Measurements from ENCODE around the gene PDGFB. TPM values are rescaled to one million over a fixed set of nuclear protein-coding genes. Genes with fewer than 3 reads are reported as not detected.

Gene PDGFB
- polyA plus RNA-seq, 4 donors, result 0.22 to 7.5 (median 2.8) TPM

DNA sequence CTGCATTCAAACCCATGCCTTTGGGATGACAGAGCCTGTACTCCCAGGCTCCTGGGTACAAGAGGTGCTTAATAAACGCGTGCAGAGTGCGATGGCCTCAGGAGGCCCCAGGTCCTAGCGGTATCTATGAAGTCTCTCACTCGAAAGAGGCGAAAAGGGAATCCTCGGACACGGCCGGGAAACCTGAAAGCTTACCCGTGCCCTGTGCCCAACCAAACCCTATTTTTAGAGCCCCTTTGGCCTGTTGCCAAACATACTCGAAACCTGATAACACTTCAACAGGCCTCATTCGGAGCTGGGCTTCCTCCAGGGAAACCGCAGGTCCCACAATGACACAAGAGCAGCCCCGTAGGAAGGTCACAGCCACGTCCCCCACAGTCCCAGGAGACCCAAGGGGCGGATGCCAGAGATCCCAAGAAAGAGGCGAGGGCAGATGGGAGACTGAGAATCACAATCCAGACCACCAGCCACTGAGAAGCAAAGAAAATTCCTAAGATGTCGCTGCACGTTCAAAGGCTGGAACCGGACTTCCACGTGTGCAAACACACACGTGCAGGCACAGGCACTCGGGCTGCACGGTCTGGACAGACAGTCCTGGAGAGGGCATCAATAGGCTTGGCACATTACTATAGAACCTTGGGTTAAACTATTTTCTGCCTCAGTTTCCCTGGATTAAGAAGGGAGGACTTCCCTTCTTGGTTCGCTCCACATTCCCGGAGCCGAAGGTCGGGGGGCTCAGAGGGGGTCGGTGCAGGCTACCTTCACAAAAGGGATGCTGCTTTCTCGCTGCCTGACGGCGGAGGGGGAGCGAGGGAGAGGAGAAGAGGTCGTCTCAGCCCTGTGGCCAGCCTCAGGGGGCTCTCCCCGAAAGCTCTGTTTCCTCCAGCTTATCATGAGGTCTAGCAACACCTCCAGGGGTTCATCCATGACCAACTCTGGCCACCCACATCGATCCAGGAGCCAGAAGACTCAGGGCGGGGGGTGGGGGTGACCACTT is 8.2 kb downstream of the PDGFB start:
- DNase-seq, result peak in 1 of 2 donors; percentile 33
- Histone ChIP-seq H3K27ac (ENCODE audit: low read depth in 1 of 3, low read length in 2 of 3) (peak overlapping the region in 2 of 3 donors; percentile 9 to 65), H3K4me3 (ENCODE audit: low read depth in 1 of 3, low read length in 3 of 3) (no peak overlapping the region), H3K27me3 (ENCODE audit: control insufficient read depth in 3 of 3, insufficient read depth in 3 of 3, low read length in 3 of 3) (peaks cover 6 to 15% (median 7%) of the 10 kb centered on the region in 3 donors), H3K9me3 (ENCODE audit: control insufficient read depth in 2 of 2, insufficient read depth in 1 of 2, low read depth in 1 of 2, low read length in 1 of 2) (no peaks in the 10 kb centered on the region), H3K4me1 (ENCODE audit: control insufficient read depth in 3 of 3, insufficient read depth in 2 of 3, low read depth in 1 of 3, low read length in 2 of 3) (peaks cover 0 to 47% (median 3%) of the 10 kb centered on the region in 3 donors), H3K36me3 (ENCODE audit: control insufficient read depth in 3 of 3, insufficient read depth in 2 of 3, low read depth in 1 of 3, low read length in 3 of 3) (peaks cover 0 to 16% (median 0%) of the 10 kb centered on the region in 3 donors)
- FAIRE-seq, result no peak
- 24 to 43% (median 36%) methylated on average over 37 of the region's 37 CpGs for WGBS, 3 donors

DNA sequence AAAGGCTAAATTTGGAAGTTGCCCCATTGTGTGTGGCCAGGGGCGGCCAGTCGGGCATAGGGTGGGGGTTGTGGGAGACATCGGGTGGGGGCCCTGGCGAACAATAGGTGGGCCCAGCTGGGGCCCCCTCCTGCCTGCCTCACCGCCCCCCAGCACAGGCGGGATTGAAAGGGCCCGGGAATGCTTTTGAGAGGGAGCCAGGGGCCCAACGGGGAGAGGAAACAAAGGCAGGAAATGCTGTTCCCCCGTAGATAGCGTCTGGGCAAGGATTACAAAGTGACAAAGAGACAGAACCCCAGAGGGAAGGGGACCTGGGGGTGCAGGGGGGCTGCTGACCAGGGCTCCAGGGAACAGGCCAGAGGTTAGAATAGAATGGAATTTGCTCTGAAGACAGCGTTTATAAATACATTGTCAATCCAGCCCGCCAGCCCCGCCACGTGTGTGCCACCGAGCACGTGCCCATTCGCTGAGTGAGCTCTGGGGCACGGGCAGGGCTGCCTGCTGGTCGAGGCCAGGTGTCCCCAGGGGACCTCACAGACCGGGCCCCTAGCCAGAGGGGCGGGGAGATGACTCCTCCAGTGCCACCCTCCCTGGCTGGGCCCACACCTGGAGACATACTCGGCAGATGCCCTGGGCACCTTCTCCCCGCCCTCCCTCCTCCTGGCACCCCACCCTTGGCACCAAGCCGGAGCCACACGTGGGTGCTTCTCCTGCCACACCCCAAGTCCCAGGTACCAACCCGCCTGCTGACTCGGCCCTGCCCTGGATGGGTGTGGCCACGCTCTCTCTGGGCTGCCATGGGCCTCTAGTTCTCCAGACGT is 9.7 kb downstream of the PDGFB start:
- no peak overlapping the region for H3K4me3 ChIP-seq (ENCODE audit: low read depth in 1 of 3, low read length in 3 of 3)
- H3K9me3 ChIP-seq (ENCODE audit: control insufficient read depth in 2 of 2, insufficient read depth in 1 of 2, low read depth in 1 of 2, low read length in 1 of 2), result no peaks in the 10 kb centered on the region
- DNase-seq, result peak; percentile 43 to 79
- H3K36me3 ChIP-seq (ENCODE audit: control insufficient read depth in 3 of 3, insufficient read depth in 2 of 3, low read depth in 1 of 3, low read length in 3 of 3), result peaks cover 0 to 24% (median 0%) of the 10 kb centered on the region in 3 donors
- H3K27me3 ChIP-seq (ENCODE audit: control insufficient read depth in 3 of 3, insufficient read depth in 3 of 3, low read length in 3 of 3), result peaks cover 5 to 11% (median 7%) of the 10 kb centered on the region in 3 donors
- H3K4me1 ChIP-seq (ENCODE audit: control insufficient read depth in 3 of 3, insufficient read depth in 2 of 3, low read depth in 1 of 3, low read length in 2 of 3), result peaks cover 0 to 42% (median 3%) of the 10 kb centered on the region in 3 donors
- 22 to 31% (median 26%) methylated on average over 20 to 29 of the region's 29 CpGs for WGBS, 3 donors
- H3K27ac ChIP-seq (ENCODE audit: low read depth in 1 of 3, low read length in 2 of 3), result peak overlapping the region in 2 of 3 donors; percentile 30 to 65
- FAIRE-seq, result no peak

DNA sequence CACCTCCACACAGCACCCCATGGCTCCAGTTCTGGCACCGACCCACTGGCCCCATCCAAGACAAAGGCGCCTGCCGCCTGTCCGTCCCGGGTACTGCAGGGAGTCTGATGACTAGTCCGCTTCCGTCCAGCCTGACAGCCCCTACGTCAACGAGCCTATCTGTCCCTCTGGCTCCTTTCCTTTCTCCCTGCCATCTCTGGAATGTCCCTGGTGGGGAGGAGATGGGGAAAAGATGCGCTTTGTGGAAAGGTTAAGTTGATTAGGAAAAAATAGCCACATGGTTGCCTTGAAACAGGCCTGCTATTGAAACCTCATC is 10.4 kb downstream of the PDGFB start:
- H3K36me3 ChIP-seq (ENCODE audit: control insufficient read depth in 3 of 3, insufficient read depth in 2 of 3, low read depth in 1 of 3, low read length in 3 of 3), result peaks cover 0 to 31% (median 0%) of the 10 kb centered on the region in 3 donors
- no peak overlapping the region for H3K4me3 ChIP-seq (ENCODE audit: low read depth in 1 of 3, low read length in 3 of 3)
- peaks cover 5 to 11% (median 7%) of the 10 kb centered on the region in 3 donors for H3K27me3 ChIP-seq (ENCODE audit: control insufficient read depth in 3 of 3, insufficient read depth in 3 of 3, low read length in 3 of 3)
- WGBS, 3 donors, result 36 to 56% (median 37%) methylated on average over 10 of the region's 10 CpGs
- peaks cover 0 to 37% (median 3%) of the 10 kb centered on the region in 3 donors for H3K4me1 ChIP-seq (ENCODE audit: control insufficient read depth in 3 of 3, insufficient read depth in 2 of 3, low read depth in 1 of 3, low read length in 2 of 3)
- H3K9me3 ChIP-seq (ENCODE audit: control insufficient read depth in 2 of 2, insufficient read depth in 1 of 2, low read depth in 1 of 2, low read length in 1 of 2), result no peaks in the 10 kb centered on the region
- no peak for FAIRE-seq
- H3K27ac ChIP-seq (ENCODE audit: low read depth in 1 of 3, low read length in 2 of 3), result peak overlapping the region in 2 of 3 donors; percentile 40 to 65
- DNase-seq, result no peak

GRCh38 chr22:39233710-39234471 is 10.9 kb downstream of the PDGFB start:
- FAIRE-seq (no peak), DNase-seq (no peak)
- H3K36me3 ChIP-seq (ENCODE audit: control insufficient read depth in 3 of 3, insufficient read depth in 2 of 3, low read depth in 1 of 3, low read length in 3 of 3), result peaks cover 0 to 35% (median 0%) of the 10 kb centered on the region in 3 donors
- H3K27me3 ChIP-seq (ENCODE audit: control insufficient read depth in 3 of 3, insufficient read depth in 3 of 3, low read length in 3 of 3), result peaks cover 5 to 11% (median 7%) of the 10 kb centered on the region in 3 donors
- H3K4me3 ChIP-seq (ENCODE audit: low read depth in 1 of 3, low read length in 3 of 3), result no peak overlapping the region
- peak overlapping the region in 2 of 3 donors; percentile 40 to 46 for H3K27ac ChIP-seq (ENCODE audit: low read depth in 1 of 3, low read length in 2 of 3)
- WGBS, 3 donors, result 45 to 55% (median 46%) methylated on average over 14 to 16 of the region's 16 CpGs
- H3K9me3 ChIP-seq (ENCODE audit: control insufficient read depth in 2 of 2, insufficient read depth in 1 of 2, low read depth in 1 of 2, low read length in 1 of 2), result no peaks in the 10 kb centered on the region
- peaks cover 0 to 33% (median 3%) of the 10 kb centered on the region in 3 donors for H3K4me1 ChIP-seq (ENCODE audit: control insufficient read depth in 3 of 3, insufficient read depth in 2 of 3, low read depth in 1 of 3, low read length in 2 of 3)

- FAIRE-seq, result no peak
- Histone ChIP-seq H3K4me3 (ENCODE audit: low read depth in 1 of 3, low read length in 3 of 3) (no peak overlapping the region), H3K4me1 (ENCODE audit: control insufficient read depth in 3 of 3, insufficient read depth in 2 of 3, low read depth in 1 of 3, low read length in 2 of 3) (peaks cover 0 to 33% (median 3%) of the 10 kb centered on the region in 3 donors), H3K27ac (ENCODE audit: low read depth in 1 of 3, low read length in 2 of 3) (peak overlapping the region in 1 of 3 donors; percentile 14), H3K36me3 (ENCODE audit: control insufficient read depth in 3 of 3, insufficient read depth in 2 of 3, low read depth in 1 of 3, low read length in 3 of 3) (peaks cover 0 to 35% (median 0%) of the 10 kb centered on the region in 3 donors), H3K9me3 (ENCODE audit: control insufficient read depth in 2 of 2, insufficient read depth in 1 of 2, low read depth in 1 of 2, low read length in 1 of 2) (no peaks in the 10 kb centered on the region), H3K27me3 (ENCODE audit: control insufficient read depth in 3 of 3, insufficient read depth in 3 of 3, low read length in 3 of 3) (peaks cover 5 to 11% (median 7%) of the 10 kb centered on the region in 3 donors)
- DNase-seq, result no peak
- WGBS, 3 donors, result 72 to 79% (median 76%) methylated on average over 25 of the region's 25 CpGs
These were observed 11.7 kb downstream of the PDGFB start for GRCh38 chr22:39232806-39233709.

- Histone ChIP-seq H3K27me3 (ENCODE audit: control insufficient read depth in 3 of 3, insufficient read depth in 3 of 3, low read length in 3 of 3) (peaks cover 5 to 10% (median 7%) of the 10 kb centered on the region in 3 donors), H3K4me1 (ENCODE audit: control insufficient read depth in 3 of 3, insufficient read depth in 2 of 3, low read depth in 1 of 3, low read length in 2 of 3) (peaks cover 0 to 26% (median 3%) of the 10 kb centered on the region in 3 donors), H3K36me3 (ENCODE audit: control insufficient read depth in 3 of 3, insufficient read depth in 2 of 3, low read depth in 1 of 3, low read length in 3 of 3) (peaks cover 0 to 39% (median 0%) of the 10 kb centered on the region in 3 donors), H3K9me3 (ENCODE audit: control insufficient read depth in 2 of 2, insufficient read depth in 1 of 2, low read depth in 1 of 2, low read length in 1 of 2) (no peaks in the 10 kb centered on the region), H3K4me3 (ENCODE audit: low read depth in 1 of 3, low read length in 3 of 3) (no peak overlapping the region), H3K27ac (ENCODE audit: low read depth in 1 of 3, low read length in 2 of 3) (no peak overlapping the region)
- DNase-seq (no peak), FAIRE-seq (no peak)
- WGBS, 3 donors, result 90 to 94% (median 90%) methylated on average over 9 of the region's 9 CpGs
These were observed 12.5 kb downstream of the PDGFB start for GRCh38 chr22:39232246-39232645.

DNA sequence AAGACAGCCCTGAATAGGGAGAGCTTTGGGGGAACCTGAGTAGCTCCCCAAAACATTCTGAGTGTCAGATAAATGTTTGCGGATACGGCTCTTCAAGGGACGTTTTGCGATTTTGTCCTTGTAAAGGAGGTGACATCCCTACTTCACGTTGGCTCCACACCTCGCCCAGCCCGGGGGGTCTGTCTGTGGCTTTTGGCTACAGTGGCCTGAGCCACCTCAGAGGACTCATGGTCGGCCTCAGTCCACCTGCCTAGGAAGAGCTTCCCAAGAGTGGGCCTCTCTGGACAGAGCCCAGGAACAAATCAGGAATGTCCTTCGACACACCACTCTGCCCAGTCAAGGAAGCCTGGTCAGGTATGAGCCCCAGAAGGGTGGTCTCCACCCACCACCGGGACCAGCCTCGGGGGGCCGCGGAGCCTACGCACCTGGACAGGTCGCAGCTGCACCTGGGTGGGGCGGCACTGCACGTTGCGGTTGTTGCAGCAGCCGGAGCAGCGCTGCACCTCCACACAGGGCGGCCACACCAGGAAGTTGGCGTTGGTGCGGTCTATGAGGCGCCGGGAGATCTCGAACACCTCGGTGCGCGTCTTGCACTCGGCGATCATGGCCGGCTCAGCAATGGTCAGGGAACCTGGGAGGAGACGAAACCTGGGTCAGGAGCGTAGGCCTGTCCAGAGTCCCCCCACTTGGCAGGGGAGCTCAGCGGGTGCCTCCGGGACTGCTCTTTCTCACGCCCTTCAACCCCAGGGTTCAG is 13.4 kb downstream of the PDGFB start:
- Histone ChIP-seq H3K9me3 (ENCODE audit: control insufficient read depth in 2 of 2, insufficient read depth in 1 of 2, low read depth in 1 of 2, low read length in 1 of 2) (peaks cover 0 to 3% of the 10 kb centered on the region in 2 donors), H3K4me3 (ENCODE audit: low read depth in 1 of 3, low read length in 3 of 3) (no peak overlapping the region), H3K27ac (ENCODE audit: low read depth in 1 of 3, low read length in 2 of 3) (no peak overlapping the region), H3K4me1 (ENCODE audit: control insufficient read depth in 3 of 3, insufficient read depth in 2 of 3, low read depth in 1 of 3, low read length in 2 of 3) (peaks cover 0 to 18% (median 1%) of the 10 kb centered on the region in 3 donors), H3K27me3 (ENCODE audit: control insufficient read depth in 3 of 3, insufficient read depth in 3 of 3, low read length in 3 of 3) (peaks cover 1 to 5% (median 5%) of the 10 kb centered on the region in 3 donors), H3K36me3 (ENCODE audit: control insufficient read depth in 3 of 3, insufficient read depth in 2 of 3, low read depth in 1 of 3, low read length in 3 of 3) (peaks cover 0 to 41% (median 0%) of the 10 kb centered on the region in 3 donors)
- FAIRE-seq (no peak), DNase-seq (no peak)
- 83 to 91% (median 84%) methylated on average over 36 to 37 of the region's 37 CpGs for WGBS, 3 donors
